Measurements from ENCODE around the gene S100A16. TPM values are rescaled to one million over a fixed set of nuclear protein-coding genes. Genes with fewer than 3 reads are reported as not detected.

Gene S100A16
- total and polyA plus RNA-seq, 4 donors: 70.6 to 182 (median 141) TPM

DNA sequence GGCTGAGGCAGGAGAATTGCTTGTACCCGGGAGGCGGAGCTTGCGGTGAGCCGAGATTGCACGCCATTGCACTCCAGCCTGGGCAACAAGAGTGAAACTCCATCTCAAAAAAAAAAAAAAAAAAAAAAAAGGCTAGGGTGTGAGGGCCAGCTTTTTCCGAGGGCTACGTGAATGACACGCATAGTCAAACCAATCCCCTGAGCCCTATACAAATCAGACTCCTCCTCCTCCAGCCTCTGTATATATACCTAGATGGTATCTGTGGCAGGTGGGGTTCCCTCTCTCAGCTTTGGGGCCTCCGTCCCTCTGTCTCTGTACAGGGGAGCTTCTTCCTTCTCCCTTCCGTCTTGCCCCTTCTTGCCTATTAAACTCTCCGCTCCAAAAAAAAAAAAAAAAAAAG, 6.7 kb downstream of the S100A16 start:
- WGBS, 2 donors: 92 to 95% methylated on average over 11 of the region's 11 CpGs
- no peak overlapping the region for H3K9ac ChIP-seq (ENCODE audit: insufficient read depth in 1 of 2, low read length in 2 of 2)
- no peak for ATAC-seq (ENCODE audit: insufficient read depth, low FRiP score)
- H3K27ac ChIP-seq (ENCODE audit: low read depth in 1 of 2, low read length in 1 of 2): no peak overlapping the region
- H3K36me3 ChIP-seq (ENCODE audit: control insufficient read depth in 4 of 4, insufficient read depth in 4 of 4, low read length in 4 of 4): peaks cover 2 to 13% (median 5%) of the 10 kb centered on the region in 4 donors
- no peaks in the 10 kb centered on the region for H3K27me3 ChIP-seq (ENCODE audit: control insufficient read depth in 3 of 3, insufficient read depth in 3 of 3, low read length in 2 of 3)
- no peaks in the 10 kb centered on the region for H3K9me3 ChIP-seq (ENCODE audit: control insufficient read depth in 4 of 4, insufficient read depth in 3 of 4, low read length in 3 of 4)
- H3K4me1 ChIP-seq (ENCODE audit: control insufficient read depth in 5 of 5, insufficient read depth in 5 of 5, low read length in 5 of 5): peaks cover 6 to 30% (median 22%) of the 10 kb centered on the region in 5 donors
- DNase-seq: no peak
- no peak overlapping the region for H3K4me3 ChIP-seq
- TF ChIP-seq, protein P1, sequence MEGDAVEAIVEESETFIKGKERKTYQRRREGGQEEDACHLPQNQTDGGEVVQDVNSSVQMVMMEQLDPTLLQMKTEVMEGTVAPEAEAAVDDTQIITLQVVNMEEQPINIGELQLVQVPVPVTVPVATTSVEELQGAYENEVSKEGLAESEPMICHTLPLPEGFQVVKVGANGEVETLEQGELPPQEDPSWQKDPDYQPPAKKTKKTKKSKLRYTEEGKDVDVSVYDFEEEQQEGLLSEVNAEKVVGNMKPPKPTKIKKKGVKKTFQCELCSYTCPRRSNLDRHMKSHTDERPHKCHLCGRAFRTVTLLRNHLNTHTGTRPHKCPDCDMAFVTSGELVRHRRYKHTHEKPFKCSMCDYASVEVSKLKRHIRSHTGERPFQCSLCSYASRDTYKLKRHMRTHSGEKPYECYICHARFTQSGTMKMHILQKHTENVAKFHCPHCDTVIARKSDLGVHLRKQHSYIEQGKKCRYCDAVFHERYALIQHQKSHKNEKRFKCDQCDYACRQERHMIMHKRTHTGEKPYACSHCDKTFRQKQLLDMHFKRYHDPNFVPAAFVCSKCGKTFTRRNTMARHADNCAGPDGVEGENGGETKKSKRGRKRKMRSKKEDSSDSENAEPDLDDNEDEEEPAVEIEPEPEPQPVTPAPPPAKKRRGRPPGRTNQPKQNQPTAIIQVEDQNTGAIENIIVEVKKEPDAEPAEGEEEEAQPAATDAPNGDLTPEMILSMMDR (IDR thresholded peaks at IDR 0.05; ENCODE audit: control extremely low read depth, extremely low read depth): no peak

GRCh38 chr1:153602749-153603148, 10.2 kb downstream of the S100A16 start:
- DNase-seq (no peak), ATAC-seq (ENCODE audit: insufficient read depth, low FRiP score) (no peak)
- peaks cover under 1 to 11% (median 5%) of the 10 kb centered on the region in 4 donors for H3K36me3 ChIP-seq (ENCODE audit: control insufficient read depth in 4 of 4, insufficient read depth in 4 of 4, low read length in 4 of 4)
- H3K9ac ChIP-seq (ENCODE audit: insufficient read depth in 1 of 2, low read length in 2 of 2): no peak overlapping the region
- TF ChIP-seq, protein P1 (IDR thresholded peaks at IDR 0.05; ENCODE audit: control extremely low read depth, extremely low read depth): no peak
- H3K9me3 ChIP-seq (ENCODE audit: control insufficient read depth in 4 of 4, insufficient read depth in 3 of 4, low read length in 3 of 4): no peaks in the 10 kb centered on the region
- H3K4me1 ChIP-seq (ENCODE audit: control insufficient read depth in 5 of 5, insufficient read depth in 5 of 5, low read length in 5 of 5): peaks cover 0 to 8% (median 3%) of the 10 kb centered on the region in 5 donors
- no peaks in the 10 kb centered on the region for H3K27me3 ChIP-seq (ENCODE audit: control insufficient read depth in 3 of 3, insufficient read depth in 3 of 3, low read length in 2 of 3)
- H3K4me3 ChIP-seq: no peak overlapping the region
- no peak overlapping the region for H3K27ac ChIP-seq (ENCODE audit: low read depth in 1 of 2, low read length in 1 of 2)
- 94% methylated on average over 6 of the region's 6 CpGs for WGBS, 2 donors

- WGBS, 2 donors: 85 to 87% methylated on average over 7 of the region's 7 CpGs
- Histone ChIP-seq H3K9me3 (ENCODE audit: control insufficient read depth in 4 of 4, insufficient read depth in 3 of 4, low read length in 3 of 4) (no peaks in the 10 kb centered on the region), H3K36me3 (ENCODE audit: control insufficient read depth in 4 of 4, insufficient read depth in 4 of 4, low read length in 4 of 4) (no peaks in the 10 kb centered on the region), H3K9ac (ENCODE audit: insufficient read depth in 1 of 2, low read length in 2 of 2) (no peak overlapping the region), H3K27ac (ENCODE audit: low read depth in 1 of 2, low read length in 1 of 2) (no peak overlapping the region), H3K4me3 (no peak overlapping the region), H3K4me1 (ENCODE audit: control insufficient read depth in 5 of 5, insufficient read depth in 5 of 5, low read length in 5 of 5) (peaks cover 0 to 8% (median 2%) of the 10 kb centered on the region in 5 donors), H3K27me3 (ENCODE audit: control insufficient read depth in 3 of 3, insufficient read depth in 3 of 3, low read length in 2 of 3) (no peaks in the 10 kb centered on the region)
- DNase-seq (no peak), ATAC-seq (ENCODE audit: insufficient read depth, low FRiP score) (no peak)
- TF ChIP-seq, protein P1 (IDR thresholded peaks at IDR 0.05; ENCODE audit: control extremely low read depth, extremely low read depth): no peak
Observed at GRCh38 chr1:153599847-153600246, 13.1 kb downstream of the S100A16 start.

All from lung (tissue), 12 donors.